ENCODE data around the gene SIGLEC12. TPM values are rescaled to one million over a fixed set of nuclear protein-coding genes. Genes with fewer than 3 reads are reported as not detected.

The SIGLEC12 gene
- total and polyA plus RNA-seq, 9 of the 15 experiments (the other 6 are each of a cell fraction or from before 2014, with no cell fraction given), result 0.08 to 1.3 (median 0.54) TPM

DNA sequence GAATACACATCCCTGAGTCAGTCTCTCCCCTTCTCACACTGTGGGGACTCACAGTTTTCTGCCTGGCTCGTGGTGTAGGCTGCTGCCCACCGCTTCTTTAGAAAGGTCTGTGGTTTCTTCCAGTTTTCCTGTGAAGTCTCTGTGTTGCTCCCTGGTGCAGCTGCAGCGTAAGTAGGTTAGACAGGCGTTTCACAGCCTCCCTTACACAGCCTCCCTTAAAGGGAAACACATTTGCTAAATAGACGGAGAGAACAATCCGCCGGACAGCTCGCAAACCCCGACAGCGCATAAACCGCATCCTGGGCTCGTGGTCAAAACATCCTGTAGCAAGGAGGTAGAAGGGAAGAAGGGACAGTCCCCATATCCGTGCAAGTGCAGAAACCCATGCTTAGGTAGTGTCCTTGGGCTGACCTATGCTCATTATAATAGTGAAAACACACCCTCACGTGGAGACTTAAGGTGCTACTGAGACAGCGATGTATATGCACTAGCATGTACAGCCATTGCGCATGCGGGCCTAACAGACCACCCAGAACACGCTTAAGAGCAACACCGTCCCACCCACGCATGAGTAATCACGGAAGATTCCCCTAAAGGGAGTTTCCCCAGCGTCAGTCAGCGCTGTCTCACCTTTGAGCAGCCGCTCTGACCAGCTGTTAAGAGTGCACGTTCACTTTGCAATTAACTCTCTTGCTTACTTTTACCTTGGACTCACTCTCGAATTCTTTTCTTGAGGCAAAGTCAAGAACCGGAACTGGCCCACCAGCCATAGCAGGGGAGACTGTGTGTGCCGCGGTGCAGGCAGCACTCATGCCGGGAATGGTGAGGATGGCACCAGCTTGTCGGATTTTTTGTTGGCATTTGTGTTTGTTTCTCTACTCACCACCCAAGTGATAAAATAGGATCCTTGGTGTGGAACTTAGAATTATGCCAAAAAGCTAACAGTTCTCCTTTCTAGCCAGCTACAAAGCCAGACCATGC lies 59.9 kb downstream of the SIGLEC12 start (continued):
- TF ChIP-seq RCOR1 (IDR thresholded peaks at IDR 0.05; ENCODE audit: borderline replicate concordance in 1 of 2, low read depth in 2 of 2, low read length in 2 of 2) (peak in 1 of 2 experiments; percentile 62; a peak in 2 of 4 replicates), SREBF2 (CRISPR knock-in tag; IDR thresholded peaks at IDR 0.05) (no peak), SMAD4 (CRISPR knock-in tag; conservative IDR thresholded peaks at IDR 0.05) (no peak), EGR1 (conservative IDR thresholded peaks at IDR 0.05) (peak; percentile 96), KHSRP (IDR thresholded peaks at IDR 0.05) (no peak), FOSL1 (tag; conservative IDR thresholded peaks at IDR 0.05) (peak; percentile 65), CBFA2T3 (IDR thresholded peaks at IDR 0.05) (no peak), ZNF263 (CRISPR knock-in tag; IDR thresholded peaks at IDR 0.05; ENCODE audit: borderline replicate concordance) (no peak), CHD4 (IDR thresholded peaks at IDR 0.05; ENCODE audit: insufficient read depth, insufficient replicate concordance, low read depth, low read length, poor library complexity, severe bottlenecking) (no peak), MBD2 (IDR thresholded peaks at IDR 0.05; ENCODE audit: borderline replicate concordance, low read depth) (no peak), NFIX (CRISPR knock-in tag; IDR thresholded peaks at IDR 0.05; ENCODE audit: low read depth) (no peak), SIN3A (IDR thresholded peaks at IDR 0.05; ENCODE audit: borderline replicate concordance in 2 of 2, control insufficient read depth in 1 of 2, low read depth in 2 of 2, low read length in 2 of 2) (peak in 1 of 2 experiments; percentile 50; a peak in 1 of 4 replicates), ZNF3 (CRISPR knock-in tag; IDR thresholded peaks at IDR 0.05) (no peak), POLR3A (IDR thresholded peaks at IDR 0.05; ENCODE audit: borderline replicate concordance, extremely low read depth, insufficient read depth, insufficient read length) (no peak)
- TF ChIP-seq, protein P1, sequence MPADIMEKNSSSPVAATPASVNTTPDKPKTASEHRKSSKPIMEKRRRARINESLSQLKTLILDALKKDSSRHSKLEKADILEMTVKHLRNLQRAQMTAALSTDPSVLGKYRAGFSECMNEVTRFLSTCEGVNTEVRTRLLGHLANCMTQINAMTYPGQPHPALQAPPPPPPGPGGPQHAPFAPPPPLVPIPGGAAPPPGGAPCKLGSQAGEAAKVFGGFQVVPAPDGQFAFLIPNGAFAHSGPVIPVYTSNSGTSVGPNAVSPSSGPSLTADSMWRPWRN (IDR thresholded peaks at IDR 0.05; ENCODE audit: low read depth), result no peak
- TF ChIP-seq, protein P2, sequence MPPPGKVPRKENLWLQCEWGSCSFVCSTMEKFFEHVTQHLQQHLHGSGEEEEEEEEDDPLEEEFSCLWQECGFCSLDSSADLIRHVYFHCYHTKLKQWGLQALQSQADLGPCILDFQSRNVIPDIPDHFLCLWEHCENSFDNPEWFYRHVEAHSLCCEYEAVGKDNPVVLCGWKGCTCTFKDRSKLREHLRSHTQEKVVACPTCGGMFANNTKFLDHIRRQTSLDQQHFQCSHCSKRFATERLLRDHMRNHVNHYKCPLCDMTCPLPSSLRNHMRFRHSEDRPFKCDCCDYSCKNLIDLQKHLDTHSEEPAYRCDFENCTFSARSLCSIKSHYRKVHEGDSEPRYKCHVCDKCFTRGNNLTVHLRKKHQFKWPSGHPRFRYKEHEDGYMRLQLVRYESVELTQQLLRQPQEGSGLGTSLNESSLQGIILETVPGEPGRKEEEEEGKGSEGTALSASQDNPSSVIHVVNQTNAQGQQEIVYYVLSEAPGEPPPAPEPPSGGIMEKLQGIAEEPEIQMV (tag; conservative IDR thresholded peaks at IDR 0.05; ENCODE audit: low read depth), result no peak
- TF ChIP-seq, protein P3, sequence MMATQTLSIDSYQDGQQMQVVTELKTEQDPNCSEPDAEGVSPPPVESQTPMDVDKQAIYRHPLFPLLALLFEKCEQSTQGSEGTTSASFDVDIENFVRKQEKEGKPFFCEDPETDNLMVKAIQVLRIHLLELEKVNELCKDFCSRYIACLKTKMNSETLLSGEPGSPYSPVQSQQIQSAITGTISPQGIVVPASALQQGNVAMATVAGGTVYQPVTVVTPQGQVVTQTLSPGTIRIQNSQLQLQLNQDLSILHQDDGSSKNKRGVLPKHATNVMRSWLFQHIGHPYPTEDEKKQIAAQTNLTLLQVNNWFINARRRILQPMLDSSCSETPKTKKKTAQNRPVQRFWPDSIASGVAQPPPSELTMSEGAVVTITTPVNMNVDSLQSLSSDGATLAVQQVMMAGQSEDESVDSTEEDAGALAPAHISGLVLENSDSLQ (IDR thresholded peaks at IDR 0.05), result peak; percentile 70
- TF ChIP-seq, protein P4, sequence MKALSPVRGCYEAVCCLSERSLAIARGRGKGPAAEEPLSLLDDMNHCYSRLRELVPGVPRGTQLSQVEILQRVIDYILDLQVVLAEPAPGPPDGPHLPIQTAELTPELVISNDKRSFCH (CRISPR knock-in tag; IDR thresholded peaks at IDR 0.05), result no peak
- TF ChIP-seq, protein P4 (tag; IDR thresholded peaks at IDR 0.05), result no peak
- TF ChIP-seq, protein P5, sequence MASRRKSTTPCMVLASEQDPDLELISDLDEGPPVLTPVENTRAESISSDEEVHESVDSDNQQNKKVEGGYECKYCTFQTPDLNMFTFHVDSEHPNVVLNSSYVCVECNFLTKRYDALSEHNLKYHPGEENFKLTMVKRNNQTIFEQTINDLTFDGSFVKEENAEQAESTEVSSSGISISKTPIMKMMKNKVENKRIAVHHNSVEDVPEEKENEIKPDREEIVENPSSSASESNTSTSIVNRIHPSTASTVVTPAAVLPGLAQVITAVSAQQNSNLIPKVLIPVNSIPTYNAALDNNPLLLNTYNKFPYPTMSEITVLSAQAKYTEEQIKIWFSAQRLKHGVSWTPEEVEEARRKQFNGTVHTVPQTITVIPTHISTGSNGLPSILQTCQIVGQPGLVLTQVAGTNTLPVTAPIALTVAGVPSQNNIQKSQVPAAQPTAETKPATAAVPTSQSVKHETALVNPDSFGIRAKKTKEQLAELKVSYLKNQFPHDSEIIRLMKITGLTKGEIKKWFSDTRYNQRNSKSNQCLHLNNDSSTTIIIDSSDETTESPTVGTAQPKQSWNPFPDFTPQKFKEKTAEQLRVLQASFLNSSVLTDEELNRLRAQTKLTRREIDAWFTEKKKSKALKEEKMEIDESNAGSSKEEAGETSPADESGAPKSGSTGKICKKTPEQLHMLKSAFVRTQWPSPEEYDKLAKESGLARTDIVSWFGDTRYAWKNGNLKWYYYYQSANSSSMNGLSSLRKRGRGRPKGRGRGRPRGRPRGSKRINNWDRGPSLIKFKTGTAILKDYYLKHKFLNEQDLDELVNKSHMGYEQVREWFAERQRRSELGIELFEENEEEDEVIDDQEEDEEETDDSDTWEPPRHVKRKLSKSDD (conservative IDR thresholded peaks at IDR 0.05; ENCODE audit: low read length), result no peak

Measured in K562 (cell line).